Esophagus squamous epithelium (tissue), 5 donors: Measurements from ENCODE around the gene AK3. TPM values are rescaled to one million over a fixed set of nuclear protein-coding genes. Genes with fewer than 3 reads are reported as not detected.
"Not testable (repeated sequence)": the region's sequence is repeated elsewhere in the genome, so short reads cannot be mapped to it uniquely, and the experiment has no call there.

ENCODE experiments used
- DNase-seq: peaks from one replicate; lab custom pipeline; 2025; lab: John Stamatoyannopoulos, UW
- H3K27ac ChIP-seq, 4 donors: fragments of 200-600 bp; sonication (generic); one replicate each; pipeline ENCODE4 v1.5.1; 2016 to 2019; ENCODE audit warnings: mild to moderate bottlenecking in 1 of 4
- H3K27me3 ChIP-seq, 4 donors: fragments of 200-600 bp; sonication (generic); 1 replicate in 3 of 4; 2 replicates in 1 of 4; pipeline versions ENCODE4 v1.5.1 to v1.6.0; 2017 to 2021; ENCODE audit warnings: antibody characterized with exemption in 1 of 4
- H3K36me3 ChIP-seq, 3 donors: fragments of 200-600 bp; sonication (generic); one replicate each; pipeline ENCODE4 v1.5.1; 2016 to 2019
- H3K4me1 ChIP-seq, 3 donors: fragments of 200-600 bp; sonication (generic); one replicate each; pipeline ENCODE4 v1.5.1; 2017 to 2019
- H3K4me3 ChIP-seq, 4 donors: fragments of 200-600 bp; sonication (generic); 1 replicate in 3 of 4; 2 replicates in 1 of 4; pipeline ENCODE4 v1.5.1; 2016 to 2019; ENCODE audit warnings: mild to moderate bottlenecking in 2 of 4, moderate library complexity in 1 of 4
- H3K9me3 ChIP-seq, 3 donors: fragments of 200-600 bp; sonication (generic); one replicate each; pipeline ENCODE4 v1.5.1; 2016 to 2019
- POLR2A ChIP-seq, 4 donors: fragments of 450-650 bp; IDR thresholded peaks; one replicate each; pipeline ENCODE4 v1.6.1; 2017; ENCODE audit warnings: antibody characterized with exemption in 4 of 4, mild to moderate bottlenecking in 4 of 4, moderate library complexity in 3 of 4
- WGBS, 2 donors: methylation state at CpG; one replicate each; pipeline ENCODE4 v1.1.5; 2018; 5-methylcytosine and 5-hydroxymethylcytosine counted together
- intact Hi-C: fragments of 100-400 bp; cut with DNase I; formaldehyde crosslinking; loops from one replicate; pipeline ENCODE4 v1.15.0; 2022
- total RNA-seq, 4 donors: library from RNA; depleted of rRNA; stranded (reverse); fragments of >200 nt; gene quantifications; one replicate each; pipeline ENCODE4 v1.1.0, GENCODE V29; 2016
- TF ChIP-seq, protein P1 (sequence below), 6 experiments: fragments of 450-650 bp in 4 of 6; fragments of 200-600 bp in 2 of 6; sonication (generic) in 2 of 6; IDR thresholded peaks; one replicate each; pipeline ENCODE4 v1.5.1; 2016 to 2019; ENCODE audit warnings: antibody characterized with exemption in 6 of 6, mild to moderate bottlenecking in 4 of 6, moderate library complexity in 4 of 6
- donor health status: DM: yes; HTN: yes; CAD: no.

The AK3 gene
- total RNA-seq, 4 donors from 2014 or later = 47.8 to 104 (median 81.2) TPM

DNA sequence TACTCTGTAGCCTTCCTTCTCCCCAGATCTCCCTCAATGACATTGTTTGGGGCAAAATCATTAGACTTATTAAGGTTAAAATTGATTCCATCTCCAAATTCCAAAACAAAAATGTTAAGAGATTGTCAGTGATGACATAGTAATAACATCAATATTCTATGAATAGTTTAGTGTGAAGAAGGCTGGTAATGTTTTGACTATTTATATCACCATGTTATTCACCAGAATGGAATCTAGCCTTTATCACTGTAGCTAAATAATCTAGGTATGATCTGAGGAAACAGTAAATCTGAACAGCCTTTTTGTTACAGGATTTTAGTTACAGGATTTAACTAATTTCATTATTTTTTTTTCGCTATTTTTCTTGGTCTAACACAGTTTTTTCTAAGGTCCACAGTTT, 79.8 kb downstream of the AK3 start:
- TF ChIP-seq, protein P1, sequence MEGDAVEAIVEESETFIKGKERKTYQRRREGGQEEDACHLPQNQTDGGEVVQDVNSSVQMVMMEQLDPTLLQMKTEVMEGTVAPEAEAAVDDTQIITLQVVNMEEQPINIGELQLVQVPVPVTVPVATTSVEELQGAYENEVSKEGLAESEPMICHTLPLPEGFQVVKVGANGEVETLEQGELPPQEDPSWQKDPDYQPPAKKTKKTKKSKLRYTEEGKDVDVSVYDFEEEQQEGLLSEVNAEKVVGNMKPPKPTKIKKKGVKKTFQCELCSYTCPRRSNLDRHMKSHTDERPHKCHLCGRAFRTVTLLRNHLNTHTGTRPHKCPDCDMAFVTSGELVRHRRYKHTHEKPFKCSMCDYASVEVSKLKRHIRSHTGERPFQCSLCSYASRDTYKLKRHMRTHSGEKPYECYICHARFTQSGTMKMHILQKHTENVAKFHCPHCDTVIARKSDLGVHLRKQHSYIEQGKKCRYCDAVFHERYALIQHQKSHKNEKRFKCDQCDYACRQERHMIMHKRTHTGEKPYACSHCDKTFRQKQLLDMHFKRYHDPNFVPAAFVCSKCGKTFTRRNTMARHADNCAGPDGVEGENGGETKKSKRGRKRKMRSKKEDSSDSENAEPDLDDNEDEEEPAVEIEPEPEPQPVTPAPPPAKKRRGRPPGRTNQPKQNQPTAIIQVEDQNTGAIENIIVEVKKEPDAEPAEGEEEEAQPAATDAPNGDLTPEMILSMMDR (IDR thresholded peaks at IDR 0.05) = no peak
- TF ChIP-seq POLR2A (IDR thresholded peaks at IDR 0.05) = no peak
- peaks cover 0 to 46% (median 32%) of the 10 kb centered on the region in 3 donors for H3K4me1 ChIP-seq
- H3K36me3 ChIP-seq = no peaks in the 10 kb centered on the region
- no peaks in the 10 kb centered on the region for H3K9me3 ChIP-seq
- intact Hi-C loops = no loop called here
- DNase-seq = no peak
- H3K27me3 ChIP-seq = no peaks in the 10 kb centered on the region
- no peak overlapping the region for H3K4me3 ChIP-seq
- no peak overlapping the region for H3K27ac ChIP-seq
- WGBS, 2 donors = 79 to 87% methylated on average over 1 of the region's 1 CpG

DNA sequence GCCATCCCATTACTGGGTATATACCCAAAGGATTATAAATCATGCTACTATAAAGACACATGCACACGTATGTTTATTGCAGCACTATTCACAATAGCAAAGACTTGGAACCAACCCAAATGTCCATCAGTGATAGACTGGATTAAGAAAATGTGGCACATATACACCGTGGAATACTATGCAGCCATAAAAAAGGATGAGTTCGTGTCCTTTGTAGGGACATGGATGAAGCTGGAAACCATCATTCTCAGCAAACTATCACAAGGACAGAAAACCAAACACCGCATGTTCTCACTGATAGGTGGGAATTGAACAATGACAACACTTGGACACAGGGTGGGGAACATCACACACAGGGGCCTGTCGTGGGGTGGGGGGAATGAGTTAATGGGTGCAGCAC, 80.3 kb downstream of the AK3 start:
- peaks cover 0 to 41% (median 32%) of the 10 kb centered on the region in 3 donors for H3K4me1 ChIP-seq
- intact Hi-C loops, H3K9me3 ChIP-seq, H3K27me3 ChIP-seq, H3K36me3 ChIP-seq, H3K4me3 ChIP-seq, DNase-seq, H3K27ac ChIP-seq: not testable (repeated sequence)
- WGBS, 2 donors = 93% methylated on average over 5 of the region's 5 CpGs

Other genes starting within 250 kb of the AK3 start
- gene PLPP6, start 78.9 kb downstream of the AK3 start, total RNA-seq = 1 to 10 TPM; 6.3 to 9.9 (median 7.7) TPM
- gene SPATA6L, start 74.7 kb downstream of the AK3 start, total RNA-seq = 1 to 10 TPM in 3 of 4 donors, under 1 TPM in 1; 0.91 to 3.0 (median 1.8) TPM
- 10 to 100 TPM in 3 of 4 donors, 1 to 10 TPM in 1; 8.9 to 48.8 (median 19.3) TPM for gene CDC37L1, start 61.6 kb downstream of the AK3 start, total RNA-seq
- gene RCL1, start 51.7 kb upstream of the AK3 start, total RNA-seq = 10 to 100 TPM; 13.8 to 28.0 (median 16.5) TPM
- gene JAK2, start 244.1 kb upstream of the AK3 start, total RNA-seq = 10 to 100 TPM; 11.1 to 18.9 (median 11.9) TPM